Thymus (tissue), 11 donors: ENCODE measurements around the gene PBX1. TPM values are rescaled to one million over a fixed set of nuclear protein-coding genes. Genes with fewer than 3 reads are reported as not detected.
A peak's percentile ranks its signal among the peaks of the same experiment; 100 is the strongest.

Source experiments
- DNase-seq, 9 donors: peaks; one replicate each; pipeline ENCODE4 v3.0.0-alpha.2; 2013; ENCODE audit warnings: low spot score in 9 of 9, low read depth in 6 of 9, missing footprints in 1 of 9
- H3K27ac ChIP-seq, 2 donors: one replicate each; pipeline ENCODE4 v1.5.1; 2013; ENCODE audit warnings: control low read depth in 1 of 2, low read depth in 1 of 2, low read length in 1 of 2, mild to moderate bottlenecking in 1 of 2, moderate library complexity in 1 of 2
- H3K27me3 ChIP-seq, 2 donors: one replicate each; pipeline ENCODE4 v1.5.1; 2013; ENCODE audit warnings: low read length in 1 of 2; ENCODE audit not compliant: control insufficient read depth in 2 of 2, insufficient read depth in 1 of 2
- H3K36me3 ChIP-seq, 2 donors: one replicate each; pipeline ENCODE4 v1.5.1; 2013; ENCODE audit warnings: low read length in 1 of 2, mild to moderate bottlenecking in 1 of 2, moderate library complexity in 1 of 2; ENCODE audit not compliant: control insufficient read depth in 2 of 2, insufficient read depth in 2 of 2
- H3K4me1 ChIP-seq, 2 donors: one replicate each; pipeline ENCODE4 v1.5.1; 2013; ENCODE audit warnings: low read length in 2 of 2; ENCODE audit not compliant: control insufficient read depth in 2 of 2, insufficient read depth in 2 of 2
- H3K4me3 ChIP-seq, 2 donors: one replicate each; pipeline ENCODE4 v1.5.1; 2013; ENCODE audit warnings: low read length in 2 of 2, control low read depth in 1 of 2, mild to moderate bottlenecking in 1 of 2
- H3K9me3 ChIP-seq, 2 donors: one replicate each; pipeline ENCODE4 v1.5.1; 2013; ENCODE audit warnings: low read length in 1 of 2, mild to moderate bottlenecking in 1 of 2; ENCODE audit not compliant: control insufficient read depth in 2 of 2, insufficient read depth in 1 of 2
- WGBS: extraction: QIAGEN DNeasy Blood & Tissue Kit; methylation state at CpG from one replicate; pipeline ENCODE4 v1.1.7; 2013; 5-methylcytosine and 5-hydroxymethylcytosine counted together
- polyA plus RNA-seq: library from polyadenylated mRNA; stranded (reverse); fragments of 200-250 nt; gene quantifications from one replicate; pipeline ENCODE4 v1.2.3, GENCODE V29; 2013
- total RNA-seq: library from RNA; stranded (reverse); fragments of 120-200 nt; gene quantifications from one replicate; pipeline ENCODE4 v1.2.4, GENCODE V29; 2013
- donor health status: healthy.

PBX1 gene
- total and polyA plus RNA-seq, 2 donors: 12.7 to 12.9 TPM

- WGBS: 91% methylated on average over 2 of the region's 2 CpGs
- H3K4me1 ChIP-seq: peaks cover 0 to 17% of the 10 kb centered on the region in 2 donors
- no peak overlapping the region for H3K27ac ChIP-seq
- no peak overlapping the region for H3K4me3 ChIP-seq
- H3K9me3 ChIP-seq: no peaks in the 10 kb centered on the region
- H3K27me3 ChIP-seq: no peaks in the 10 kb centered on the region
- DNase-seq: no peak
- no peaks in the 10 kb centered on the region for H3K36me3 ChIP-seq
These were observed 211.1 kb downstream of the PBX1 start for GRCh38 chr1:164770131-164770529.

- no peak overlapping the region for H3K4me3 ChIP-seq
- peaks cover 0 to 21% of the 10 kb centered on the region in 2 donors for H3K4me1 ChIP-seq
These were observed 212.1 kb downstream of the PBX1 start for GRCh38 chr1:164771041-164771618.

GRCh38 chr1:164771619-164772361 is 212.8 kb downstream of the PBX1 start:
- Histone ChIP-seq H3K9me3 (no peaks in the 10 kb centered on the region), H3K27me3 (no peaks in the 10 kb centered on the region), H3K4me3 (no peak overlapping the region), H3K4me1 (peaks cover 0 to 21% of the 10 kb centered on the region in 2 donors), H3K27ac (peak overlapping the region; percentile 69 to 77), H3K36me3 (no peaks in the 10 kb centered on the region)
- WGBS: 88% methylated on average over 7 of the region's 7 CpGs
- DNase-seq: no peak

More at GRCh38 chr1:164771041-164771618, 212.1 kb downstream of the PBX1 start:
- H3K27me3 ChIP-seq: no peaks in the 10 kb centered on the region
- WGBS: 94% methylated on average over 8 of the region's 8 CpGs
- H3K27ac ChIP-seq: peak overlapping the region; percentile 17 to 36
- no peak for DNase-seq
- H3K9me3 ChIP-seq: no peaks in the 10 kb centered on the region
- no peaks in the 10 kb centered on the region for H3K36me3 ChIP-seq

GRCh38 chr1:164772635-164773034 is 213.7 kb downstream of the PBX1 start:
- Histone ChIP-seq H3K36me3 (no peaks in the 10 kb centered on the region), H3K4me1 (peaks cover 0 to 21% of the 10 kb centered on the region in 2 donors), H3K27ac (peak overlapping the region; percentile 69 to 77), H3K9me3 (no peaks in the 10 kb centered on the region), H3K27me3 (no peaks in the 10 kb centered on the region), H3K4me3 (no peak overlapping the region)
- 93% methylated on average over 4 of the region's 4 CpGs for WGBS
- DNase-seq: no peak

- peak overlapping the region in 1 of 2 donors; percentile 69 for H3K27ac ChIP-seq
- H3K9me3 ChIP-seq: no peaks in the 10 kb centered on the region
- H3K4me1 ChIP-seq: peaks cover 0 to 21% of the 10 kb centered on the region in 2 donors
- H3K4me3 ChIP-seq: no peak overlapping the region
- no peaks in the 10 kb centered on the region for H3K27me3 ChIP-seq
- DNase-seq: no peak
- WGBS: 95% methylated on average over 5 of the region's 5 CpGs
- no peaks in the 10 kb centered on the region for H3K36me3 ChIP-seq
These were observed 214.1 kb downstream of the PBX1 start for GRCh38 chr1:164773102-164773501.

- 88% methylated on average over 4 of the region's 4 CpGs for WGBS
- no peak for DNase-seq
- peaks cover 0 to 21% of the 10 kb centered on the region in 2 donors for H3K4me1 ChIP-seq
- no peaks in the 10 kb centered on the region for H3K27me3 ChIP-seq
- H3K4me3 ChIP-seq: no peak overlapping the region
- H3K9me3 ChIP-seq: no peaks in the 10 kb centered on the region
- no peaks in the 10 kb centered on the region for H3K36me3 ChIP-seq
- H3K27ac ChIP-seq: peak overlapping the region in 1 of 2 donors; percentile 0
These were observed 215.4 kb downstream of the PBX1 start for GRCh38 chr1:164774413-164774812.

- 59% methylated on average over 16 of the region's 16 CpGs for WGBS
- Histone ChIP-seq H3K4me1 (peaks cover 0 to 21% of the 10 kb centered on the region in 2 donors), H3K27me3 (no peaks in the 10 kb centered on the region), H3K4me3 (no peak overlapping the region), H3K9me3 (no peaks in the 10 kb centered on the region), H3K27ac (peak overlapping the region in 1 of 2 donors; percentile 0), H3K36me3 (no peaks in the 10 kb centered on the region)
- no peak for DNase-seq
These were observed 216.1 kb downstream of the PBX1 start for GRCh38 chr1:164774819-164775654.

- 94% methylated on average over 2 of the region's 2 CpGs for WGBS
- Histone ChIP-seq H3K27me3 (no peaks in the 10 kb centered on the region), H3K4me1 (peaks cover 0 to 11% of the 10 kb centered on the region in 2 donors)
These were observed 218.5 kb downstream of the PBX1 start for GRCh38 chr1:164777518-164777917.

GRCh38 chr1:164779376-164779775 is 220.4 kb downstream of the PBX1 start:
- H3K4me3 ChIP-seq: no peak overlapping the region
- H3K27ac ChIP-seq: no peak overlapping the region
- H3K27me3 ChIP-seq: no peaks in the 10 kb centered on the region
- no peaks in the 10 kb centered on the region for H3K9me3 ChIP-seq
- H3K4me1 ChIP-seq: peaks cover 0 to 5% of the 10 kb centered on the region in 2 donors
- no peak for DNase-seq
- WGBS: 96% methylated on average over 3 of the region's 3 CpGs
- no peaks in the 10 kb centered on the region for H3K36me3 ChIP-seq

More at GRCh38 chr1:164777518-164777917, 218.5 kb downstream of the PBX1 start:
- DNase-seq: no peak
- no peak overlapping the region for H3K4me3 ChIP-seq
- no peaks in the 10 kb centered on the region for H3K36me3 ChIP-seq
- H3K27ac ChIP-seq: no peak overlapping the region
- H3K9me3 ChIP-seq: no peaks in the 10 kb centered on the region
